IPS-NIHi7 (cell line): ENCODE results near the gene CHRNA4.
"Not testable (repeated sequence)": the region's sequence is repeated elsewhere in the genome, so short reads cannot be mapped to it uniquely, and the experiment has no call there.

Experiments
- DNase-seq: peaks from one replicate; pipeline ENCODE4 v3.0.0; 2012; ENCODE audit warnings: mixed read lengths; ENCODE audit errors: extremely low spot score

CHRNA4 gene

DNA sequence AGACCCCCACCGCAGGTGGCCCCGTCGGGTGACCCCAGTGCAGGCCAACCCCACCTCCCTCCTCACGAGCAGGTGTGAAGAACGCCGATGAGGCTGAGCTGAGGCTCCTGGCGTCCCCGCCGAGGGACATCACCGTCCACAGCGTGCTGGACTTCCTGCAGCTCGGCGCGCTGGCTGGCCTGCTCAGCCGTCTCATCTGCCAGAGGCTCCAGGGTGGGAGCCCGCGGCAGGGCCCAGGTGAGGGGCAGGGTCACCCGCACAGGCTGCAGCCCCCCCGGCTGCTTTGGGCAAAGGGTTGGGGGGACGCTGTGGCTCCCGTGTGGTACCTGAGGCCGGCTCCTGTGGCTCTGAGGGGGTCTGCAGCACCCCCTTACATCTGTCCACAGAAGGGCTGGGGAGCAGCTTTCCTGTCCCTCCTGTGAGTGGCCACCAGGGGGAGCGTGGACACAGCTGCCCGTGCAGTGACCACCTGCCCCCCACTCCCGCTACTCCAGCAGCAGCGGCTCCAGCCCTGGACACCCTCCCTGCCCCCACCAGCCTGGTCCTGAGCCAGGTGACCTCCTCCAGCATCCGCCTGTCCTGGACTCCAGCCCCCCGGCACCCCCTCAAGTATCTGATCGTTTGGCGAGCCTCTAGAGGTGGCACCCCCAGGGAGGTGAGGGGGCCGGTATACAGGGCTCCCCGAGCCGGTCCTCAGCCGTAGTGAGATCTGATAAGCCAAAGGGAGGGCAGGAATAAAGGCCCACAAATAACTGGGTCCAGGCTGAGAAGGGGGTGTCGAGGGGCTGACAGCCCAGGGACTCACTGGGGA is 51.7 kb downstream of the CHRNA4 start:
- peak; percentile 89 for DNase-seq

DNA sequence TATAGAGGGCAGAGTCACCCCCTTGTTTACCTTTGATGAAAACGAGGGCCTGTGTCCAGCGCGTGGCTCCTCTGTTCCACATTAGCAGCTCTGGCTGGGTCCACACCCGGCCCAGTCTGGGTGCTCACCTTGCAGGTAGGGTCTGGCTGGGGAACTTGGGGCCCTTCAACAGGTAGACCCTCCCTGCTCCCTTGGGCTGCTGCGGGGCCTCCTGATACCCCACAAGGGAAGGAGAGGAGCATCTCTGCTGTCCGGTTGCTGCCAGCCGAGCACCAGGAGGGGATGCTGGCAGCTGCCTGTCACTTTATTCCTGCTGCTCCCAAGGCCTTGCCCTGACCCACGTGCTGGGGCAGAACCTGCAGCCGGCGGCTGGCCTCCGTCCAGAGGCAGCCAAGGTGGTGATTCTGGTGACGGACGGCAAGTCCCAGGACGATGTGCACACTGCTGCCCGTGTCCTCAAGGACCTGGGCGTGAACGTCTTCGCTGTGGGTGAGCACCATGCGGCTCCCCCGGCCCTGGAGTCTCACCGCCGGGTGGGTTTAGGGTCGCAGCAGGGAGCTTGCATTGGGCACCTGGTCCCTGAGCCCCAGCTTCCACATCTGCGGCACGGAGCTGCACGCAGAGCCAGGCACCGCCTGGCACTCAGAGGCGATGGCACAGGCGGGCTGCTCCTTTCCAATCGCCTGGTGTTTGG is 52.8 kb downstream of the CHRNA4 start:
- DNase-seq, result no peak

DNA sequence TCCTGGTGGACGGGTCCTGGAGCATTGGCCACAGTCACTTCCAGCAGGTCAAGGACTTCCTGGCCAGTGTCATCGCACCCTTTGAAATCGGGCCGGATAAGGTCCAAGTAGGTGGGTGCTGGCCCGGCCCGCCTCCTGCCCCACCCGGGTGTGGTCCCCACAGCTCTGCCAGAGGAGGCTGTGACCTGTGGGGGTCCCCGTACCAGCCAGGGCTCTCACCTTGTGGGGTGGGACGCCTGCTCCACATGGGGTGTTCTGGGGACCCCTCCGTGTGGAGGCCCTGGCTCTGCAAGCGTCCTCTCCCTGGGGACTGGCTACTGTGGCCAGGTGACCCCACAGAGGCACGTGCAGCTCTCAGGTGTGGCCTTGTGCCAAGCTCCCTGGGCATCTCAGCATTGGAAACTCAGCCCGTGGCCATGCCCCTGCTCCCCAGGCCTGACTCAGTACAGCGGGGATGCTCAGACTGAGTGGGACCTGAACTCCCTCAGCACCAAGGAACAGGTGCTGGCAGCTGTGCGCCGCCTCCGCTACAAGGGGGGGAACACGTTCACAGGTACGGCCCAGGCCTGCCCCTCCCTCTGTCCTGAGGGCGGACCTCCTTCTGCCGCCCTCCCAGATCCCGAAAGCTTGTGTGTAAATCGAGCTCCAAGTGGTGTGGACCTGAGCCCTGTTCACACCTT is 53.5 kb downstream of the CHRNA4 start:
- no peak for DNase-seq

DNA sequence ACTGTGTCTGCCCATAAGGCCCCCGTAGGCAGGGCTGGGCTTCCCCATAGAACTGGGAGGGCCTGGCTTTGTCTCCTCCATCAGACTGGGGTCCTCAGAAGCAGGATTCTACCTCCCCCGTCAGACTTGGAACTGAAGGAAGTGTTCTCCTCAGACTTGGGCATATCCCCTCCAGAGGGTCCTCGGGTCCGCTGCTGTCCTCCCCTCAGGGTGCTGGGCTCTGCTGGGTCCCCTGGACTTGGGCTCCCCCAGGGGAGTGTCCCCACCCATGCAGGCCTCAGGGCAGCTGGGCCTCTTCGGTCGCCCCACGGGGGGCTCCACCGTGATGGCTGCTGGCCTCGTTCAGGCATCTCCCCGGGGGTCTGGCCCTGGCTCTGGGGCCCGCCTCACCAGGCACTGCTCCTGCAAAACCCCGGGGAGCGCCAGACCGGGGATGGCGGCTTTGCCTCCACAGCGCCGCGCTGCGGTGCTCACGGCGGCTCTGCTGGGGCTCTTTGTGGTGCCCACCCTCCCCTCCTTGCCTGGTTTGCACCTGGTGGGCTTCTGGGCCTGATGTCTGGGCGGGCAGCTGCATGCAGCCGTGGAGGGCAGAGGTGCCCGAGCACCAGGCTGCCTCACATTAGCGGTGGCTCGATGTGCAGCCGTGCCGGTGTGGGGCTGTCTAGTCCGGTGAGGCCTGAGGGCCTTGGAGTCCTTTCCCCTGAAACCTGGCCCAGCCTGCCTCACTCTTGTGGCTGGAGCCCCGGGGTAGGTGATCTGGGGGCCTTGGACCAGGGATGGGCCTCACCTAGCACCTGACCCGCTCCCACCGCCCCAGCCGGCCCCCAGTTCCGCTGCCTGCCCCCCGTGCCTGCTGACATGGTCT is 54.2 kb downstream of the CHRNA4 start:
- no peak for DNase-seq

GRCh38 chr20:63305933-63306672 is 55.0 kb downstream of the CHRNA4 start:
- DNase-seq, result not testable (repeated sequence)

GRCh38 chr20:63305393-63305792 is 55.8 kb downstream of the CHRNA4 start:
- no peak for DNase-seq

GRCh38 chr20:63303095-63303666 is 58.0 kb downstream of the CHRNA4 start:
- no peak for DNase-seq

- no peak for DNase-seq
Observed at GRCh38 chr20:63301671-63302070, 59.5 kb downstream of the CHRNA4 start.

- DNase-seq, result no peak
Observed at GRCh38 chr20:63298731-63299312, 62.3 kb downstream of the CHRNA4 start.

GRCh38 chr20:63297796-63298572 is 63.2 kb downstream of the CHRNA4 start:
- DNase-seq, result no peak

DNA sequence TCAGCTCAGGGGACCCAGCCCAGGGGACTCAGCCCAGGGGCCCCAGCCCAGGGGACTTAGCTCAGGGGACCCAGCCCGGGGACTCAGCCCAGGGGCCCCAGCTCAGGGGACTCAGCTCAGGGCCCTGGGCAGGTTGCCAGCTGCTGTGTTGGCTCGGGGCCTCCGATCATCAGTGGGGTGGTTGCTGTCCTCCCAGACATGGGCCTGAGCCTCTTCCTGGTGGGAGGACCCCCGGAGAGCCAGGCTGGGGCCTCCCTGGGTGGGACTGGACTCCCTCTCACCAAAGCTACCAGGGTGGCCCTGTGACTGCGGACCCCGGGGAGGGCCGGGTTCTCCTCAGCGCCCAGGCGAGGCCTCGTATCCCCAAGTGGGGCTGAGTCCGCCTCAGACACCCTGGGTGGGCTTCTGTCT is 63.8 kb downstream of the CHRNA4 start:
- no peak for DNase-seq

DNA sequence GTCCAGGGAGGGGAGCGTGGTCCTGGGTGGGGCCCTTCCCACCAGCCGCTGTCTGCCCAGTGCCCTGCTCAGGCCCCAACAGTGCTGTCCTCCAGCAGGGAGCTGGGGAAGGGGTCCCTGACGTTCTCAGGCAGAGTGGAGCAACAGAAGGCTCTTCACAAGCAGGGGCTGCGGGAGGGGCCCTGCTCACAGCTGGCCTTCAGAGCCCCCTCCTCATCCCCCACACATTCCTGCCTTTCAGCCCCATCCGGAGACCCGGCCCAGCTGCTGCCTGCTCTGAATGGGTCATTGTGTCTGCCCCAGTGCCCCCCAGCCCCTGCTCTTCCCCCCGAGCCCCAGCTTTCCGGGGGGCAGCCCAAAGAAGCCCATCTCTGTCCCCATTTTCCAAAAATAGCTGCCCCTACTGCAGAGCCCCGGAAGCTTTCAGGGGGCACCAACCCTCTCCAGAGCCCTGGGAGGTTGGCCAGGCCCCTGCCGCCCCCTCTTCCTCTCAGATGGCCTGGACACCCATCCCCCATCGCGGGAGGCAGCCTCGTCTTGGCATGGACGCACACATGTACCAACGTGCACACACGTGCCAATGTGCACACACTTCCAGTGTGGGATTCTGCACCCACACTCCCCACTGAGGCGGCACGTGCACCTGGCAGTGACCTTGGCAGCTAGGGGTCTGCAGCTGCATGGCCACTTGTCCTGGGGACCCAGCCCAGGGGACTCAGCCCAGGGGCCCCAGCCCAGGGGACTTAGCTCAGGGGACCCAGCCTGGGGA is 64.4 kb downstream of the CHRNA4 start:
- no peak for DNase-seq

DNA sequence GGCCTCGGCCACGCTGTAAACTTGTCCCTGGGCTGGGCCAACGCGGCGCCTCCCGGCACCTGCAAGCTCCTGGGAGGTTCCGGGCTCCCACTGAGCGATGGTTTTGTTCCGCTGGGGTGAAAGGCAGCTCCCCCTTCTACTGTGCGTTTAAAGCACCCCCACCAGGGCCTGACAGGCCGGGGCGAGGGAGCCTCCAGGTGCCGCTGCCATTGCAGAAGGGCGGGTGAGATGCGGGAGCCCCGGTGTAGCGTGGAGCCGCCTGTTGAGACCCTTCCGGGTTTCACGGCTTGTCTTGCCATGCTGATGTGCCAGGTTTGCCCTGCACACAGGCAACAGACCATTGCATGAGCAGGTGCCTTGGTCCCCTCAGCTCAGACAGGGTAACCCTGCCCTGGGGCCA is 65.3 kb downstream of the CHRNA4 start:
- no peak for DNase-seq

DNA sequence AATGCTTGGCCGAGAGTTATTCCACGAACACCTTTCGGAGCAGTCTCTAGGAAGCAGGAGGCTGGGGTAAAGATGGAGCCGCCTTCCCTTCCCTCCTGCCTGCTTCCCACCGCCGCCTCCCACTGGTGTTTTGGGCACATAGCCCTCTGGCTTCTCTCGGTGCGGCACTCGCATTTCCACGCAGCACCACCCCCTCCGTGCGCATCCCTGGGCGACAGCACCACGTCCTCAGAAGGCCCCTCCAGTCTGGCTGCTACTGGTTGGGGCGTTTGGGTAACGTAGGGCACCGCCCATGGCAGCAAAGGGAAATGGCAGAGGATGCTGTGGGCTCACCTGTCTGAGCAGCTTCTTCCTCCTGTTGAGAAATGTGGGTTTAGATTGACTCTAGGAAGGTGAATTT is 65.7 kb downstream of the CHRNA4 start:
- DNase-seq, result no peak

DNA sequence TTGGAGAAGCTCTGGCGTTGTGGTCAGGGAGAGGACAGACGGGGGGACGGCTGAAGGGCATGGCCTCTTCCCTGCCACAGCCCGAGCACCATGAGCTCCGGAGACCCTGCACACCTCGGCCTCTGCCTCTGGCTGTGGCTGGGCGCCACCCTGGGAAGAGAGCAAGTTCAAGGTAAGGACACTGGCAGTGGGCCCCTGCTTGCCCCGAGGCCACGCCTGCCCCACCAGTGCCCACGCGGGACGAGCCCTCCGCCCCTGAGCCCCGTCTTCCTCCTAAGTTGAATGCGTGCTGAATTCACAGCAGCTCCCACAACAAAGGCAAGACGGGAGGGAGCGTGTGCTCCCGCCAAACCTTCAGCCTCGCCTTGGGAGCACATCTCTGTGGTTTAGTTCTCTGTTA is 66.1 kb downstream of the CHRNA4 start:
- no peak for DNase-seq

DNA sequence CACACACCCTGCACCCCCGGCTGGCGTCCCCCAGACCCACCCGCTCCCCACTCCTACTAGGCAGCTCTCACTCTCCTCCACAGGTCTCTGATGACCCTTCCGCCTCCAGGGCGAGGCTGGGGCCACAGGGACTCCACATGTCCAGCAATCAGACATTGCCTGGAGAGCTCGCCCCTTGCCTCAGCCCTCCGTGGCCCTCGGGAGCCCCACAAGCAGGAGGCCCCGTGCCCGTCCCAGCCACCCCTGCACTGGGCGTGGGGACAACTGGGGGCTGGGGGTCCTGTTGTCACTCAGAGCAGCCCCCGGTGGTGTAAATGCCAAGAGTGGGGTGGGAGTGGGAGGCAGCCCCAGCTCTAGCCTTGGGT is 66.6 kb downstream of the CHRNA4 start:
- no peak for DNase-seq

DNA sequence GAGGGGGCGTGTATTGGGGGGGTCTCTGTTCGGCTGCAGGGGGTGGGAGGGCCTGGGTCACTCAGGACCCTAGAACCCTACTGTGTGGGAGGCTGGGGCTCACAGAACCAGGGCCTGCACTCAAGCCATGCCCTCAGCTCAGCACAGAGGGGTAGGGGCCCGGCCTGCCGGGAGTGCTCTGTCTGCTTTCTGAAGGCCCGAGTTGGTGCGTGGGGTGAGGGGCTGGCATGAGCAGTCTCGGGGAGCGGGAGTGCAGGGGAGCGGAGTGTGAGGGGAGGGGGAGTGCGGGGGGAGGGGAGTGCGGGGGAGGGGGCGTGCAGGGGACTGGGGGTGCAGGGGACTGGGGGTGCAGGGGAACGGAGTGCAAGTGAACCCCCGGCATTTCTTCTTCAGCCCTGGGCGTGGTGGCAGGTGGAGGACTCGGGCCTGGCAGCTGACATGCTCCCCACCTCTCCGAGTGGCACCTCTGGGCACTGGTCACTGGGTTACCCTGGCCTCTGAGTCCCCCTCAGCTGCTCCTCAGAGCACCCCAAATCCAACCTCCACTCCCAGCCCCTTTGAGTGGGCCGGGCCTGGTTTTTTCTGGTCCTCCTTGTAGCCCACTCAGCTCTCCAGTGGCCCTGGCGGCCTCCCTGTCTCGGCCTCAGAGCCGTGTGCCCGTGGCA is 67.1 kb downstream of the CHRNA4 start:
- peak; percentile 56 for DNase-seq

DNA sequence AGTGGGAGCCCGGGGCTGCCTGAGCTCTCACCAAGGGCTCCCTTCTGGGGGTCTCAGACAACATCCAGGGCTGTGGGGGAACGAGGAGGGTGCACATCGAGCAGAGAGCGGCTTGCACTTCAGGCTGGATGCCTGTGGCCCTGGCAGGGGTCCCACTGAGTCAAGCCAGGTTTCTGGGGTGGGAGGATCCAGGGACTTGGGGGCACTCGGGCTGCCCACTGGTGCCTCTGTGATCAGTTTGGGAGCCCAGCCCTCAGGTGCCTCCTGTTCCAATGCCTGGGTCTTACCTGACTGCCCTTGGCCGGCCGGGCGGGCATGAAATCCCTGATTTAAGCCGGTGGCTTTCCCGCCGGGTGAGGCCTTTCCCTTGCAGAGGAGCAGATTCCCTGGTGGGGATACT is 67.7 kb downstream of the CHRNA4 start:
- DNase-seq, result no peak
